Vagina (tissue), 2 donors: ENCODE results near the gene MEG3.

Experiments used
- POLR2A ChIP-seq, 2 donors: fragments of 450-650 bp; IDR thresholded peaks; one replicate each; pipeline ENCODE4 v1.6.1; 2017; ENCODE audit warnings: antibody characterized with exemption in 2 of 2, mild to moderate bottlenecking in 2 of 2, moderate library complexity in 2 of 2
- TF ChIP-seq, protein P1 (sequence below), 3 experiments: fragments of 450-650 bp in 2 of 3; fragments of 200-600 bp in 1 of 3; sonication (generic) in 1 of 3; IDR thresholded peaks; one replicate each; pipeline ENCODE4 v1.5.1; 2017 to 2019; ENCODE audit warnings: antibody characterized with exemption in 3 of 3, mild to moderate bottlenecking in 2 of 3, moderate library complexity in 2 of 3

DNA sequence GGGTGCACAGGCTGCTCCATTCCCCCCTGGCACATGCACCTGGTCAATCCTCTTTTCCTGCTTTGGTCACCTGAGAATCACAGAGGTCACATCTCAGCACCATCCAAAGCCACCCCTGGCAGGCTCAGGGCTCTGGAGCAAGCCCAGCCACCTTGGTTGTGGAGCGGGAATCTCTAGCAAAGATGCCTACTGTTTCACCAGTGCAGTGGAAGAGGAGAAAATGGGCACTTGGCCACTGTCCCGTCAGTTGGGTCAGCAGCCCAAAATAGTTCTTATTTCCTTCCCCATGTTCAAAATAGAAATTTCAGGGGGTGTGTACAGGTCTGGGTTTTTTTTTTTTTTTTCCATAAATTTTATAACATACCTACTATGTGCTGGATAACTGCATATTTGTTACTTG is 59.3 kb downstream of the MEG3 start:
- TF ChIP-seq, protein P1, sequence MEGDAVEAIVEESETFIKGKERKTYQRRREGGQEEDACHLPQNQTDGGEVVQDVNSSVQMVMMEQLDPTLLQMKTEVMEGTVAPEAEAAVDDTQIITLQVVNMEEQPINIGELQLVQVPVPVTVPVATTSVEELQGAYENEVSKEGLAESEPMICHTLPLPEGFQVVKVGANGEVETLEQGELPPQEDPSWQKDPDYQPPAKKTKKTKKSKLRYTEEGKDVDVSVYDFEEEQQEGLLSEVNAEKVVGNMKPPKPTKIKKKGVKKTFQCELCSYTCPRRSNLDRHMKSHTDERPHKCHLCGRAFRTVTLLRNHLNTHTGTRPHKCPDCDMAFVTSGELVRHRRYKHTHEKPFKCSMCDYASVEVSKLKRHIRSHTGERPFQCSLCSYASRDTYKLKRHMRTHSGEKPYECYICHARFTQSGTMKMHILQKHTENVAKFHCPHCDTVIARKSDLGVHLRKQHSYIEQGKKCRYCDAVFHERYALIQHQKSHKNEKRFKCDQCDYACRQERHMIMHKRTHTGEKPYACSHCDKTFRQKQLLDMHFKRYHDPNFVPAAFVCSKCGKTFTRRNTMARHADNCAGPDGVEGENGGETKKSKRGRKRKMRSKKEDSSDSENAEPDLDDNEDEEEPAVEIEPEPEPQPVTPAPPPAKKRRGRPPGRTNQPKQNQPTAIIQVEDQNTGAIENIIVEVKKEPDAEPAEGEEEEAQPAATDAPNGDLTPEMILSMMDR (IDR thresholded peaks at IDR 0.05), result no peak
- no peak for TF ChIP-seq POLR2A (IDR thresholded peaks at IDR 0.05)
